Activated naive CD4-positive, alpha-beta T cell treated with anti-CD3 and anti-CD28 coated beads, Interleukin-2, amount 50 U/mL, for 16 hours (primary cell): ENCODE data around the gene FURIN.
"Not testable (repeated sequence)": the region's sequence is repeated elsewhere in the genome, so short reads cannot be mapped to it uniquely, and the experiment has no call there.

Source experiments
- DNase-seq: peaks from one replicate; pipeline ENCODE4 v3.0.0-alpha.2; 2020

The FURIN gene

GRCh38 chr15:90883976-90884718 lies 15.8 kb downstream of the FURIN start, which contains the start of gene FES:
TSS of gene FES (plus strand) at chr15:90884504. CDS start at chr15:90885046, 542 bp downstream.
- no peak for DNase-seq

- DNase-seq = no peak
These were observed 16.5 kb downstream of the FURIN start for GRCh38 chr15:90884719-90885431.

- DNase-seq = peak; percentile 80
These were observed 17.3 kb downstream of the FURIN start for GRCh38 chr15:90885432-90886290.

- DNase-seq = no peak
These were observed 17.9 kb downstream of the FURIN start for GRCh38 chr15:90886291-90886614.

GRCh38 chr15:90887037-90887481 lies 18.7 kb downstream of the FURIN start:
- no peak for DNase-seq

GRCh38 chr15:90889313-90889730 lies 20.9 kb downstream of the FURIN start:
- no peak for DNase-seq

GRCh38 chr15:90889736-90890456 lies 21.5 kb downstream of the FURIN start:
- no peak for DNase-seq

GRCh38 chr15:90890839-90891238 lies 22.5 kb downstream of the FURIN start:
- no peak for DNase-seq

GRCh38 chr15:90891346-90891949 lies 23.1 kb downstream of the FURIN start:
- DNase-seq = no peak

- no peak for DNase-seq
These were observed 23.6 kb downstream of the FURIN start for GRCh38 chr15:90892023-90892422.

GRCh38 chr15:90892498-90893174 lies 24.2 kb downstream of the FURIN start:
- DNase-seq = no peak

- DNase-seq = no peak
These were observed 25.0 kb downstream of the FURIN start for GRCh38 chr15:90893175-90894090.

GRCh38 chr15:90895571-90896117 lies 27.3 kb downstream of the FURIN start:
- DNase-seq = no peak

GRCh38 chr15:90897131-90897655 lies 28.8 kb downstream of the FURIN start:
- DNase-seq = not testable (repeated sequence)

GRCh38 chr15:90901175-90902039 lies 33.0 kb downstream of the FURIN start:
- DNase-seq = no peak

GRCh38 chr15:90902040-90902839 lies 33.9 kb downstream of the FURIN start:
- peak; percentile 68 for DNase-seq

GRCh38 chr15:90902840-90903732 lies 34.7 kb downstream of the FURIN start, which contains the start of gene MAN2A2:
TSS of gene MAN2A2 (plus strand) at chr15:90903302. CDS start at chr15:90904208, 906 bp downstream.
- DNase-seq = peak; percentile 82
